GM18511 (cell line): ENCODE data around the gene RNF44.
"Not testable (repeated sequence)": the region's sequence is repeated elsewhere in the genome, so short reads cannot be mapped to it uniquely, and the experiment has no call there.

Experiments
- ATAC-seq: cut with Tn5 transposase; IDR thresholded peaks from one replicate; pipeline ENCODE4 v1.9.1; 2021; ENCODE audit warnings: mild to moderate bottlenecking, moderate library complexity; ENCODE audit not compliant: unreplicated experiment

RNF44 gene

GRCh38 chr5:176553260-176554085 is 16.3 kb upstream of the RNF44 start:
- ATAC-seq, result no peak

- no peak for ATAC-seq
Observed at GRCh38 chr5:176552332-176552869, 15.2 kb upstream of the RNF44 start.

- ATAC-seq, result not testable (repeated sequence)
Observed at GRCh38 chr5:176550937-176551336, 13.7 kb upstream of the RNF44 start.

- no peak for ATAC-seq
Observed at GRCh38 chr5:176550275-176550831, 13.2 kb upstream of the RNF44 start.

GRCh38 chr5:176549871-176550270 is 12.7 kb upstream of the RNF44 start:
- no peak for ATAC-seq

- no peak for ATAC-seq
Observed at GRCh38 chr5:176548967-176549444, 11.8 kb upstream of the RNF44 start, which contains the start of gene CDHR2. Gene CDHR2, plus strand, starts transcription at chr5:176549342. Its CDS starts 16,011 bp downstream, at chr5:176565353.

- ATAC-seq, result no peak
Observed at GRCh38 chr5:176547802-176548201, 10.6 kb upstream of the RNF44 start.

- ATAC-seq, result no peak
Observed at GRCh38 chr5:176545737-176546509, 8.7 kb upstream of the RNF44 start.

GRCh38 chr5:176545388-176545736 is 8.2 kb upstream of the RNF44 start:
- no peak for ATAC-seq

- peak; percentile 81 for ATAC-seq
Observed at GRCh38 chr5:176543428-176544182, 6.4 kb upstream of the RNF44 start.

GRCh38 chr5:176542596-176543427 is 5.6 kb upstream of the RNF44 start:
- peak; percentile 47 for ATAC-seq

GRCh38 chr5:176542135-176542595 is 5.0 kb upstream of the RNF44 start:
- ATAC-seq, result no peak

GRCh38 chr5:176541338-176542134 is 4.3 kb upstream of the RNF44 start:
- ATAC-seq, result no peak

GRCh38 chr5:176540956-176541337 is 3.7 kb upstream of the RNF44 start:
- ATAC-seq, result no peak

GRCh38 chr5:176540476-176540899 is 3.3 kb upstream of the RNF44 start:
- no peak for ATAC-seq

GRCh38 chr5:176538989-176539384 is 1.8 kb upstream of the RNF44 start:
- ATAC-seq, result no peak

GRCh38 chr5:176538230-176538988 is 1.2 kb upstream of the RNF44 start:
- ATAC-seq, result no peak
